ENCODE measurements around the gene MARK4.

Gene MARK4

GRCh38 chr19:45324349-45324907, 73.4 kb downstream of the MARK4 start:
- no peak for DNase-seq (ENCODE audit: low read depth in 1 of 2, low spot score in 1 of 2)
- Histone ChIP-seq H3K27me3 (ENCODE audit: insufficient read depth, poor library complexity, severe bottlenecking) (peaks cover 19% of the 10 kb centered on the region), H3K4me3 (replicated peaks; ENCODE audit: insufficient read depth, low read length) (no peak overlapping the region), H3K27ac (replicated peaks) (no peak overlapping the region)
- TF ChIP-seq REST (IDR thresholded peaks at IDR 0.05; ENCODE audit: insufficient replicate concordance, low read depth) = no peak
- no peak for TF ChIP-seq SPI1 (IDR thresholded peaks at IDR 0.05; ENCODE audit: borderline replicate concordance, low read depth)
- no peak for TF ChIP-seq POLR2AphosphoS5 (IDR thresholded peaks at IDR 0.05; ENCODE audit: low read depth)
- TF ChIP-seq CTCF (IDR thresholded peaks at IDR 0.05; ENCODE audit: insufficient read depth, low read length) = no peak
- TF ChIP-seq GABPA (IDR thresholded peaks at IDR 0.05; ENCODE audit: low read depth) = no peak

- no peak overlapping the region for H3K4me3 ChIP-seq (replicated peaks; ENCODE audit: insufficient read depth, low read length)
- H3K27ac ChIP-seq (replicated peaks) = no peak overlapping the region
- peaks cover 17% of the 10 kb centered on the region for H3K27me3 ChIP-seq (ENCODE audit: insufficient read depth, poor library complexity, severe bottlenecking)
- no peak for TF ChIP-seq GABPA (IDR thresholded peaks at IDR 0.05; ENCODE audit: low read depth)
- TF ChIP-seq SPI1 (IDR thresholded peaks at IDR 0.05; ENCODE audit: borderline replicate concordance, low read depth) = no peak
- TF ChIP-seq CTCF (IDR thresholded peaks at IDR 0.05; ENCODE audit: insufficient read depth, low read length) = no peak
- TF ChIP-seq REST (IDR thresholded peaks at IDR 0.05; ENCODE audit: insufficient replicate concordance, low read depth) = no peak
- TF ChIP-seq POLR2AphosphoS5 (IDR thresholded peaks at IDR 0.05; ENCODE audit: low read depth) = no peak
- DNase-seq (ENCODE audit: low read depth in 1 of 2, low spot score in 1 of 2) = no peak
These were observed 76.5 kb downstream of the MARK4 start for GRCh38 chr19:45327404-45328143.

GRCh38 chr19:45331411-45331810, 80.3 kb downstream of the MARK4 start:
- TF ChIP-seq SPI1 (IDR thresholded peaks at IDR 0.05; ENCODE audit: borderline replicate concordance, low read depth) = no peak
- TF ChIP-seq REST (IDR thresholded peaks at IDR 0.05; ENCODE audit: insufficient replicate concordance, low read depth) = no peak
- no peak for TF ChIP-seq GABPA (IDR thresholded peaks at IDR 0.05; ENCODE audit: low read depth)
- no peak for TF ChIP-seq POLR2AphosphoS5 (IDR thresholded peaks at IDR 0.05; ENCODE audit: low read depth)
- TF ChIP-seq CTCF (IDR thresholded peaks at IDR 0.05; ENCODE audit: insufficient read depth, low read length) = no peak
- DNase-seq (ENCODE audit: low read depth in 1 of 2, low spot score in 1 of 2) = no peak
- H3K27ac ChIP-seq (replicated peaks) = no peak overlapping the region
- no peaks in the 10 kb centered on the region for H3K27me3 ChIP-seq (ENCODE audit: insufficient read depth, poor library complexity, severe bottlenecking)
- H3K4me3 ChIP-seq (replicated peaks; ENCODE audit: insufficient read depth, low read length) = no peak overlapping the region

Data from HL-60 (cell line).